Endothelial cell (in vitro differentiated cells): ENCODE data around the gene ITK. TPM values are rescaled to one million over a fixed set of nuclear protein-coding genes. Genes with fewer than 3 reads are reported as not detected.
"Not testable (repeated sequence)": the region's sequence is repeated elsewhere in the genome, so short reads cannot be mapped to it uniquely, and the experiment has no call there.

ENCODE experiments used
- DNase-seq: peaks from one replicate; pipeline ENCODE4 v3.0.0; 2021; ENCODE audit warnings: low spot score
- H3K27ac Mint-ChIP-seq: one replicate; pipeline ENCODE4 v1.8.0; 2021; ENCODE audit warnings: mixed read lengths, inconsistent platforms; ENCODE audit not compliant: unreplicated experiment
- H3K27me3 Mint-ChIP-seq: one replicate; pipeline ENCODE4 v1.8.0; 2021; ENCODE audit warnings: mild to moderate bottlenecking, moderate library complexity, mixed read lengths, inconsistent platforms; ENCODE audit not compliant: unreplicated experiment
- H3K36me3 Mint-ChIP-seq: one replicate; pipeline ENCODE4 v1.8.0; 2021; ENCODE audit warnings: mild to moderate bottlenecking, low read depth, mixed read lengths, inconsistent platforms; ENCODE audit not compliant: unreplicated experiment
- H3K4me1 Mint-ChIP-seq: one replicate; pipeline ENCODE4 v1.8.0; 2021; ENCODE audit warnings: mild to moderate bottlenecking, mixed read lengths, inconsistent platforms; ENCODE audit not compliant: unreplicated experiment
- H3K4me3 Mint-ChIP-seq: one replicate; pipeline ENCODE4 v1.8.0; 2021; ENCODE audit warnings: mild to moderate bottlenecking, mixed read lengths, inconsistent platforms; ENCODE audit not compliant: unreplicated experiment
- H3K9me3 Mint-ChIP-seq: one replicate; pipeline ENCODE4 v1.8.0; 2021; ENCODE audit warnings: mixed read lengths, inconsistent platforms; ENCODE audit not compliant: unreplicated experiment
- total RNA-seq: library from RNA; stranded (reverse); fragmentation: NEBNext Ultra II Directional; extraction: Animal tissue kit (Norgen Biotek cat#: 25700); gene quantifications from one replicate; pipeline ENCODE4 v1.2.1, GENCODE V29; 2021; ENCODE audit not compliant: unreplicated experiment
- TF ChIP-seq, protein P1 (sequence below): fragments of 200-600 bp; sonication (generic); IDR thresholded peaks from one replicate; pipeline ENCODE4 v1.5.0; 2021; ENCODE audit warnings: antibody characterized with exemption; ENCODE audit not compliant: unreplicated experiment

The ITK gene
- total RNA-seq, 1 donor from 2014 or later, result not detected

DNA sequence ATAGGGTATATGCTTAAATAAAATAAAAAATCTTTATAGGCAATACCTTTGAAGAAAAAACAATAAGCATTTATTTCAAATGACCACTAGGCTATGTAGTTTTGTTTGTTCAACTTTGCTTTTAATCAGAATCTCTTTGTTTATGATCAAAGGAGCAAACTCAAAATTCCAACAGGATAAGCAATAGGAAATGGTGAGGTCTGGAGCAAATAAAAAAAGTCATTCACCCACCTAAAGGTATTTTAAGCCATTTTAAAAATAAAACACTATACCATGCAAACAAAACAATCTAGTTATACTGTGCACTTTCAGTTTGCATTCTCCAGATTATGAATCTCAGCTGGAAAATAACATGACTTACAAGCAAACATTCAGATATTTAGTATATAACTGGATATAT is 50.0 kb downstream of the ITK start:
- H3K4me1 Mint-ChIP-seq, result no peaks in the 10 kb centered on the region
- H3K4me3 Mint-ChIP-seq, result no peak overlapping the region
- no peaks in the 10 kb centered on the region for H3K27me3 Mint-ChIP-seq
- H3K9me3 Mint-ChIP-seq, result no peaks in the 10 kb centered on the region
- no peak overlapping the region for H3K27ac Mint-ChIP-seq
- no peak for DNase-seq
- no peaks in the 10 kb centered on the region for H3K36me3 Mint-ChIP-seq
- TF ChIP-seq, protein P1, sequence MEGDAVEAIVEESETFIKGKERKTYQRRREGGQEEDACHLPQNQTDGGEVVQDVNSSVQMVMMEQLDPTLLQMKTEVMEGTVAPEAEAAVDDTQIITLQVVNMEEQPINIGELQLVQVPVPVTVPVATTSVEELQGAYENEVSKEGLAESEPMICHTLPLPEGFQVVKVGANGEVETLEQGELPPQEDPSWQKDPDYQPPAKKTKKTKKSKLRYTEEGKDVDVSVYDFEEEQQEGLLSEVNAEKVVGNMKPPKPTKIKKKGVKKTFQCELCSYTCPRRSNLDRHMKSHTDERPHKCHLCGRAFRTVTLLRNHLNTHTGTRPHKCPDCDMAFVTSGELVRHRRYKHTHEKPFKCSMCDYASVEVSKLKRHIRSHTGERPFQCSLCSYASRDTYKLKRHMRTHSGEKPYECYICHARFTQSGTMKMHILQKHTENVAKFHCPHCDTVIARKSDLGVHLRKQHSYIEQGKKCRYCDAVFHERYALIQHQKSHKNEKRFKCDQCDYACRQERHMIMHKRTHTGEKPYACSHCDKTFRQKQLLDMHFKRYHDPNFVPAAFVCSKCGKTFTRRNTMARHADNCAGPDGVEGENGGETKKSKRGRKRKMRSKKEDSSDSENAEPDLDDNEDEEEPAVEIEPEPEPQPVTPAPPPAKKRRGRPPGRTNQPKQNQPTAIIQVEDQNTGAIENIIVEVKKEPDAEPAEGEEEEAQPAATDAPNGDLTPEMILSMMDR, result peak; percentile 37

DNA sequence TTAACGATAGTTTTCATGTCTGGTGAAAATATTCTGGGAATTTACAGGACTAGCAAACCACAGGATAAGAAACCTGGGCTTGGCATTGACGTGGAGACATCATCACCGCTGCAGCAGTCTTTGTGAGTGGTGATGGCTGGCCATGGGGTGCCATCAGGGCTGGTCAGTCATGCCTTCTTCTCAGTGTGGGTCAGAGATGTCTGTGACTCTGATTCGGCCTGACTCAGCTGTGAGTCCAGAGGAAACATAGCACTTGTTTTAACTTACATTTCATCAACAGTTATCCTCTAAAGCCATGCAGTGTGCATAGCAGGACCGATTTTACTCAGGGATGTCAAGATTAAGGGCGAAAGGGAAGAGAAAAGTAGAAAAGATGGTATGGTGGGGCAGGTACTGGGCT is 52.1 kb downstream of the ITK start:
- Mint-ChIP-seq H3K4me3 (no peak overlapping the region), H3K27me3 (no peaks in the 10 kb centered on the region), H3K9me3 (no peaks in the 10 kb centered on the region), H3K27ac (no peak overlapping the region), H3K4me1 (no peaks in the 10 kb centered on the region), H3K36me3 (no peaks in the 10 kb centered on the region)
- TF ChIP-seq, protein P1, result no peak
- no peak for DNase-seq

DNA sequence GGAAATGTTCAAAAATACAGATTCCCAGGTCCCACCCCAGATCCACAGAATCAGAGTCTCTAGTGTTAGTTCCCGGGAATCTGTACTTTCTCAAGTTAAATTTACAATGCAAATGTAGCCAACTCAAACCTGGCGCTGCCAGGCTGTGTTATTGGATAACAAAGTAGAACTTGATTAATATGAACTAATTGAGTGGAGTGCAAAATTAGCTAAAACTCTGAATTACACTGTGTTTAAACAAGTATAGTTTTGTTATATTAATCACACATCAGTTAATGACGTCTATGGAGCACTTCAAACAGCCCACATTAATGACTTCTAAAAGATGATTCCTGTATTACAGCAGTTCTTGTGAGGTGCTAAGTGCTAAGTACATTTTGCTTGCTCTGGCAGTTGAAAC is 52.9 kb downstream of the ITK start:
- Mint-ChIP-seq H3K27ac (no peak overlapping the region), H3K9me3 (no peaks in the 10 kb centered on the region), H3K4me3 (no peak overlapping the region), H3K36me3 (no peaks in the 10 kb centered on the region), H3K4me1 (no peaks in the 10 kb centered on the region), H3K27me3 (no peaks in the 10 kb centered on the region)
- DNase-seq, result no peak
- TF ChIP-seq, protein P1, result no peak

DNA sequence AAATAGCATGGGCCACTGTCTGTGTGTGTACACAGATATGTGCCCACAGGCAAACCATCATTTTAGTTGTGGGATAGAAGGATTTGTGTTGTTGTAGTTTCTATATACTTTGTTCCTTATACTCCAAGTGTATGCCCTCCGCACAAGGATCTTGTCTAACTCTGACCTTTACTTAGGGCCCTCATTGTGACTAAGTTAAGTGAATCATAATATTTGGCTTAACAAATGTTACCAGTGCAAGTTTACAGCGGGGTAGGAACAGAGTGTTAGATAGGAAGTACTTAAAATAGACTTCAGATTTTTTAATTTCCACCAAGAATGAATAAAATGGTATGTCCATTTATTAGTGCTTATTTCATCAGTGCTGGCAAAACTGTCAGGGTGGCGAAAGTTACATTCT is 55.8 kb downstream of the ITK start:
- Mint-ChIP-seq H3K9me3 (no peaks in the 10 kb centered on the region), H3K27me3 (peaks cover 8% of the 10 kb centered on the region), H3K27ac (no peak overlapping the region), H3K36me3 (no peaks in the 10 kb centered on the region), H3K4me3 (no peak overlapping the region), H3K4me1 (no peaks in the 10 kb centered on the region)
- TF ChIP-seq, protein P1, result no peak
- no peak for DNase-seq

DNA sequence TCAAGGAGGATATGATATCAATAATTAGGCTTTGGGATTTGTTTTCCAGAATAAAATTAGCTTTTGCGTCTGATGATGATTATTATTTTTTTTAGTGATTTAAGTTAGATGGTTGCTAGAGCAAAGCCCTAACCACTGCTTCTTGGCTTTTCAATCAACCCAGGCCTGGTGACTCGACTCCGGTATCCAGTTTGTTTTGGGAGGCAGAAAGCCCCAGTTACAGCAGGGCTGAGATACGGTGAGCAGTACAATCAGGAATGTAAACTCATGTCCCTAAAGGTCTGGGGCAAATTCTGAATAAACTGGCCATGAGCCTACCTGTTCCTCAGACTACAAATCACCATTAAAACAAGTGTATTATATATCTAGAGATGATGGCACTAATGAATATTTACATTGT is 60.8 kb downstream of the ITK start:
- Mint-ChIP-seq H3K27ac (no peak overlapping the region), H3K27me3 (peaks cover 8% of the 10 kb centered on the region), H3K36me3 (no peaks in the 10 kb centered on the region), H3K9me3 (no peaks in the 10 kb centered on the region), H3K4me1 (no peaks in the 10 kb centered on the region), H3K4me3 (no peak overlapping the region)
- no peak for DNase-seq
- TF ChIP-seq, protein P1, result no peak

DNA sequence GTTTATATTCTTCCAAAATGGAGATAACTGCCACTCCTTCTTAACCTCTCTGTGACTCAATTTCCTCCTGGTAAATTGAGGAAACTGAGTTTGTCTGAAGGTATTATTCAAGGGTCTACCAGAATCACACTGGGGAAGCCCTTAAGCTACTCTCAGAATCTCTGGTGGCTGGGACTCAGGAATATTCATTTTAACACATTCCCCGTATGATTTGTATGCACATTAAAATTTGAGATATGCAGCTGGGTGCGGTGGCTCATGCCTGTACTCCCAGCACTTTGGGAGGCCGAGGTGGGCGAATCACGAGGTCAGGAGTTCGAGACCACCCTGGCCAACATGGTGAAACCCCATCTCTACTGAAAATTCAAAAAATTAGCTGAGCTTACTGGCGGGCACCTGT is 64.1 kb downstream of the ITK start:
- not testable (repeated sequence) for H3K9me3 Mint-ChIP-seq, H3K36me3 Mint-ChIP-seq, H3K27me3 Mint-ChIP-seq, H3K27ac Mint-ChIP-seq, DNase-seq, H3K4me3 Mint-ChIP-seq, H3K4me1 Mint-ChIP-seq
